Ovary (tissue), 9 donors: ENCODE data around the gene ZCCHC8. TPM values are rescaled to one million over a fixed set of nuclear protein-coding genes. Genes with fewer than 3 reads are reported as not detected.
"Not testable (repeated sequence)": the region's sequence is repeated elsewhere in the genome, so short reads cannot be mapped to it uniquely, and the experiment has no call there.

Experiments used
- DNase-seq, 5 donors: peaks; one replicate each; pipeline ENCODE4 v3.0.0-alpha.2; 2019 to 2020
- H3K27ac ChIP-seq, 2 donors: fragments of 200-600 bp; one replicate each; pipeline versions ENCODE4 v1.5.1 to v1.8.0; 2019 to 2022
- H3K27me3 ChIP-seq: fragments of 200-600 bp; one replicate; pipeline ENCODE4 v1.8.0; 2022
- H3K36me3 ChIP-seq: fragments of 200-600 bp; sonication (generic); one replicate; pipeline ENCODE4 v1.5.1; 2019
- H3K4me1 ChIP-seq: one replicate; pipeline ENCODE4 v1.8.1; 2013; ENCODE audit warnings: mild to moderate bottlenecking, moderate library complexity; ENCODE audit not compliant: insufficient read depth
- H3K4me3 ChIP-seq: fragments of 200-600 bp; sonication (generic); one replicate; pipeline ENCODE4 v1.5.1; 2017
- H3K9me3 ChIP-seq, 2 donors: fragments of 200-600 bp in 1 of 2; sonication (generic) in 1 of 2; one replicate each; pipeline versions ENCODE4 v1.5.1 to v1.8.1; 2013 to 2019; ENCODE audit warnings: mild to moderate bottlenecking in 1 of 2, moderate library complexity in 1 of 2
- EP300 ChIP-seq: sonication (generic); formaldehyde crosslinking; IDR thresholded peaks from one replicate; pipeline ENCODE4 v1.6.1; 2017; ENCODE audit warnings: antibody characterized with exemption
- POLR2A ChIP-seq: fragments of 450-650 bp; IDR thresholded peaks from one replicate; pipeline ENCODE4 v1.6.1; 2017; ENCODE audit warnings: antibody characterized with exemption, mild to moderate bottlenecking, moderate library complexity
- whole genome bisulfite sequencing, 3 donors: extraction: QIAGEN DNeasy Blood & Tissue Kit in 1 of 3; methylation state at CpG; one replicate each; pipeline versions ENCODE4 v1.1.5 to v1.1.7; 2013 to 2017; 5-methylcytosine and 5-hydroxymethylcytosine counted together
- intact Hi-C, 4 donors: fragments of 100-400 bp; cut with DNase I; formaldehyde crosslinking; loops; one replicate each; pipeline versions ENCODE4 v1.11.0 to v1.15.1; 2022 to 2023
- polyA plus RNA-seq, 2 donors: library from polyadenylated mRNA; stranded (reverse); fragments of 200-250 nt in 1 of 2; fragments of 350-450 nt in 1 of 2; fragmentation: Illumina TruSeq in 1 of 2; extraction: RNeasy Lipid Tissue Mini Kit (QIAGEN cat#74804) in 1 of 2; gene quantifications; one replicate each; pipeline ENCODE4 v1.2.3, GENCODE V29; 2013 to 2014
- total RNA-seq, 7 donors: library from RNA; depleted of rRNA in 2 of 7; stranded (reverse); fragments of >200 nt in 2 of 7; fragmentation: NEBNext Ultra II Directional in 3 of 7; extraction: Animal tissue kit (Norgen Biotek cat#: 25700) in 3 of 7; gene quantifications; one replicate each; pipeline versions ENCODE4 v1.1.0 to v1.2.4, GENCODE V29; 2016 to 2023
- TF ChIP-seq, protein P1 (sequence below), 3 donors: fragments of 450-650 bp in 2 of 3; fragments of 200-600 bp in 1 of 3; IDR thresholded peaks; one replicate each; pipeline versions ENCODE4 v1.5.1 to v1.8.0; 2016 to 2022; ENCODE audit warnings: antibody characterized with exemption in 3 of 3, mild to moderate bottlenecking in 1 of 3
- donor health status: DM: no; HTN: no; CAD: no; lungs with moderate emphysema.
- donor health status: DM: no; HTN: no; CAD: no.
- donor health status: Bipolar disorder and iron deficiency.
- donor health status: DM: yes; HTN: yes; CAD: no.
- donor health status: DM: no; HTN: no; CAD: no.
- donor health status: DM: yes; HTN: yes; CAD: no.

ZCCHC8 gene
- total and polyA plus RNA-seq, 9 donors: 18.0 to 31.8 (median 22.7) TPM

- TF ChIP-seq POLR2A (no peak), EP300 (no peak)
- TF ChIP-seq, protein P1, sequence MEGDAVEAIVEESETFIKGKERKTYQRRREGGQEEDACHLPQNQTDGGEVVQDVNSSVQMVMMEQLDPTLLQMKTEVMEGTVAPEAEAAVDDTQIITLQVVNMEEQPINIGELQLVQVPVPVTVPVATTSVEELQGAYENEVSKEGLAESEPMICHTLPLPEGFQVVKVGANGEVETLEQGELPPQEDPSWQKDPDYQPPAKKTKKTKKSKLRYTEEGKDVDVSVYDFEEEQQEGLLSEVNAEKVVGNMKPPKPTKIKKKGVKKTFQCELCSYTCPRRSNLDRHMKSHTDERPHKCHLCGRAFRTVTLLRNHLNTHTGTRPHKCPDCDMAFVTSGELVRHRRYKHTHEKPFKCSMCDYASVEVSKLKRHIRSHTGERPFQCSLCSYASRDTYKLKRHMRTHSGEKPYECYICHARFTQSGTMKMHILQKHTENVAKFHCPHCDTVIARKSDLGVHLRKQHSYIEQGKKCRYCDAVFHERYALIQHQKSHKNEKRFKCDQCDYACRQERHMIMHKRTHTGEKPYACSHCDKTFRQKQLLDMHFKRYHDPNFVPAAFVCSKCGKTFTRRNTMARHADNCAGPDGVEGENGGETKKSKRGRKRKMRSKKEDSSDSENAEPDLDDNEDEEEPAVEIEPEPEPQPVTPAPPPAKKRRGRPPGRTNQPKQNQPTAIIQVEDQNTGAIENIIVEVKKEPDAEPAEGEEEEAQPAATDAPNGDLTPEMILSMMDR (IDR thresholded peaks at IDR 0.05): no peak
- peaks cover 4% of the 10 kb centered on the region for H3K4me1 ChIP-seq
- DNase-seq: no peak
- H3K27me3 ChIP-seq: no peaks in the 10 kb centered on the region
- no peaks in the 10 kb centered on the region for H3K9me3 ChIP-seq
- no peaks in the 10 kb centered on the region for H3K36me3 ChIP-seq
- H3K27ac ChIP-seq: peak overlapping the region in 1 of 2 donors; percentile 96
- peak overlapping the region; percentile 94 for H3K4me3 ChIP-seq
- intact Hi-C loops: loop anchor here in 1 of 4 donors (2.0 kb wide), 1 partner anchor 23 kb away; no protein-coding TSS in a partner anchor
- 72 to 81% (median 78%) methylated on average over 9 of the region's 9 CpGs for WGBS, 3 donors
These were observed 807 bp upstream of the ZCCHC8 start for GRCh38 chr12:122501489-122501989.

- Histone ChIP-seq H3K4me1 (peaks cover 4% of the 10 kb centered on the region), H3K4me3 (peak overlapping the region; percentile 94), H3K27ac (peak overlapping the region; percentile 91 to 96), H3K9me3 (no peaks in the 10 kb centered on the region), H3K27me3 (no peaks in the 10 kb centered on the region), H3K36me3 (no peaks in the 10 kb centered on the region)
- peak; percentile 4 for TF ChIP-seq POLR2A
- TF ChIP-seq EP300: no peak
- TF ChIP-seq, protein P1 (IDR thresholded peaks at IDR 0.05): no peak
- intact Hi-C loops: loop anchor here in 1 of 4 donors (2.0 kb wide), 1 partner anchor 25 kb away; no protein-coding TSS in a partner anchor
- peak in 4 of 5 donors; percentile 47 to 72 (median 64) for DNase-seq
- WGBS, 3 donors: 0% methylated on average over 36 to 47 of the region's 47 CpGs
These were observed 594 bp downstream of the ZCCHC8 start for GRCh38 chr12:122499991-122500684.

DNA sequence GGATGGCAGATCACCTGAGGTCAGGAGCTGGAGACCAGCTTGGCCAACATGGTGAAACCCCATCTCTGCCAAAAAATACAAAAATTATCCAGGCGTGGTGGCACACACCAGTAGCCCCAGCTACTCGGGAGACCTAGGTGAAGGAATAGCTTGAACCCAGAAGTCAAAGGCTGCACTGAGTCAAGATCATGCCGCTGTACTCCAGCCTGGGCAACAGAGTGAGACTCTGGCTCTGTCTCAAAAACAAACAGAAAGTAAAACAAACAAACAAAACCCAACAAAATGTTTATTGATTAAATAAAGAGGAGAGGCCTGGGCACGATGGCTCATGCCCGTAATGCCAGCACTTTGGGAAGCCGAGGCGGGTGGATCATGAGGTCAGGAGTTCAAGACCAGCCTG is 5.5 kb downstream of the ZCCHC8 start:
- no peaks in the 10 kb centered on the region for H3K9me3 ChIP-seq
- H3K27me3 ChIP-seq: no peaks in the 10 kb centered on the region
- H3K4me1 ChIP-seq: peaks cover 1% of the 10 kb centered on the region
- no peak overlapping the region for H3K27ac ChIP-seq
- DNase-seq: no peak
- intact Hi-C loops: no loop called here
- H3K4me3 ChIP-seq: no peak overlapping the region
- TF ChIP-seq POLR2A: no peak
- TF ChIP-seq, protein P1 (IDR thresholded peaks at IDR 0.05): no peak
- no peak for TF ChIP-seq EP300
- 79 to 93% (median 93%) methylated on average over 7 of the region's 7 CpGs for WGBS, 3 donors
- no peaks in the 10 kb centered on the region for H3K36me3 ChIP-seq

GRCh38 chr12:122493222-122493621 is 7.5 kb downstream of the ZCCHC8 start:
- H3K36me3 ChIP-seq, H3K4me1 ChIP-seq, DNase-seq, H3K27ac ChIP-seq, H3K4me3 ChIP-seq, intact Hi-C loops, H3K9me3 ChIP-seq, H3K27me3 ChIP-seq: not testable (repeated sequence)
- 87 to 94% (median 87%) methylated on average over 6 of the region's 6 CpGs for WGBS, 3 donors

- Histone ChIP-seq H3K9me3 (no peaks in the 10 kb centered on the region), H3K27ac (no peak overlapping the region), H3K36me3 (no peaks in the 10 kb centered on the region), H3K4me3 (no peak overlapping the region), H3K27me3 (no peaks in the 10 kb centered on the region), H3K4me1 (peaks cover 1% of the 10 kb centered on the region)
- no peak for DNase-seq
- 80 to 95% (median 84%) methylated on average over 2 of the region's 2 CpGs for WGBS, 3 donors
- TF ChIP-seq, protein P1 (IDR thresholded peaks at IDR 0.05): no peak
- no peak for TF ChIP-seq EP300
- TF ChIP-seq POLR2A: no peak
- intact Hi-C loops: no loop called here
These were observed 8.7 kb downstream of the ZCCHC8 start for GRCh38 chr12:122491991-122492390.
